HL-60 (cell line): Measurements from ENCODE around the gene AIPL1.

Experiments
- GABPA ChIP-seq: IDR thresholded peaks from 2 replicates; pipeline ENCODE4 v1.6.1; 2012; ENCODE audit warnings: low read depth
- POLR2AphosphoS5 ChIP-seq: IDR thresholded peaks from 2 replicates; pipeline ENCODE4 v1.6.1; 2012; ENCODE audit warnings: low read depth
- SPI1 ChIP-seq: IDR thresholded peaks from 2 replicates; pipeline ENCODE4 v1.6.1; 2012; ENCODE audit warnings: low read depth, mild to moderate bottlenecking, borderline replicate concordance
- TF ChIP-seq, protein P1 (sequence below): IDR thresholded peaks from one replicate; pipeline ENCODE4 v1.5.1; 2011; ENCODE audit warnings: low read length, control low read depth, inconsistent platforms; ENCODE audit not compliant: insufficient read depth

DNA sequence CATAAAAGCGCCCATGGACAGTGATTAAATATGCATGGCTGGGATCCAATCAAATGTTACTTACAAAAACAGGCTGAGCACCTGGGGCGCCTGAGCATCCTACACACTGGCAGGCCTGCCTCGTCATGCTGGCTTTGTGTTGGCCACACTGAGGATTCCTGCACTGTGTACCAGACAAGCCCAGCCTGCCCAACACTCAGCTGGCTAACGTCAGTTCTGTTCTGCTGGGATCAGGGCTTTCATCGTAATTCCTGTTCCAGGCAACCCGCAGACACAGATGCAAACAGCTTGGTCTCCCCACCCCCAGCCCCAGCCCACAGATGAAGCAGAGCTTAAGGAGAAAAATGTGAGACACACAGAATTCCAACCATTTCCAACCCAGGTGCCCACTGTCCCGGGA is 40.0 kb upstream of the AIPL1 start:
- TF ChIP-seq, protein P1, sequence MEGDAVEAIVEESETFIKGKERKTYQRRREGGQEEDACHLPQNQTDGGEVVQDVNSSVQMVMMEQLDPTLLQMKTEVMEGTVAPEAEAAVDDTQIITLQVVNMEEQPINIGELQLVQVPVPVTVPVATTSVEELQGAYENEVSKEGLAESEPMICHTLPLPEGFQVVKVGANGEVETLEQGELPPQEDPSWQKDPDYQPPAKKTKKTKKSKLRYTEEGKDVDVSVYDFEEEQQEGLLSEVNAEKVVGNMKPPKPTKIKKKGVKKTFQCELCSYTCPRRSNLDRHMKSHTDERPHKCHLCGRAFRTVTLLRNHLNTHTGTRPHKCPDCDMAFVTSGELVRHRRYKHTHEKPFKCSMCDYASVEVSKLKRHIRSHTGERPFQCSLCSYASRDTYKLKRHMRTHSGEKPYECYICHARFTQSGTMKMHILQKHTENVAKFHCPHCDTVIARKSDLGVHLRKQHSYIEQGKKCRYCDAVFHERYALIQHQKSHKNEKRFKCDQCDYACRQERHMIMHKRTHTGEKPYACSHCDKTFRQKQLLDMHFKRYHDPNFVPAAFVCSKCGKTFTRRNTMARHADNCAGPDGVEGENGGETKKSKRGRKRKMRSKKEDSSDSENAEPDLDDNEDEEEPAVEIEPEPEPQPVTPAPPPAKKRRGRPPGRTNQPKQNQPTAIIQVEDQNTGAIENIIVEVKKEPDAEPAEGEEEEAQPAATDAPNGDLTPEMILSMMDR, result no peak
- no peak for TF ChIP-seq POLR2AphosphoS5
- no peak for TF ChIP-seq GABPA
- no peak for TF ChIP-seq SPI1
